HG02571 (cell line): Measurements from ENCODE around the gene AK1.
"Not testable (repeated sequence)": the region's sequence is repeated elsewhere in the genome, so short reads cannot be mapped to it uniquely, and the experiment has no call there.

Source experiments
- ATAC-seq: cut with Tn5 transposase; IDR thresholded peaks from one replicate; pipeline ENCODE4 v1.9.1; 2021; ENCODE audit warnings: mild to moderate bottlenecking, moderate library complexity; ENCODE audit not compliant: unreplicated experiment

Gene AK1

GRCh38 chr9:127852829-127853228 lies 24.6 kb downstream of the AK1 start:
- ATAC-seq: no peak

DNA sequence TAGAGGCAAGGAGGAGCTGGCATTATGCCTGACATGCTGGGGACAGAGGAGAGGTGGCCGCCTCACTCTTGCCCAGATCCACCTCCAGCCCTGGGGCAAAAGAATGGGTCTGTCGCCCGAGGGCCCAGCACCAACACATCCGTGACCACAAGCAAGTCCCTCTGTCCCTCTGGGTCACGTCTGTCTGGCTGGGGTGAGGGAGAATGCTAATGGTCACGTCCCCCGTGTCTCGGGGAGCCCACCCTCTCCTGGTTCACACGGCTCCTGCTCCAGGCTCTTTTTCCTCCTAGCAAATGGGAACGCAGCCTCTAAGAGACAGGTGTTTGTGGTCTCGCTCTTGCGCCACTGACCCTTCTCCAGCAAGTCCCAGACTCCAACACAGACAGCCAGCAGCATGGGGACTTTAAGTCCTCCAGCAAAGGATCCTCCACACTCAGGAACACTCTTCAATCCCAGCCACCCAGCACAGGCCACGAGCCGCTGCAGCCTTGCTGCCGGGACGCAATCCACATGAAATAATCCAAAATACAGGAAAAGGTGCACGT lies 27.1 kb downstream of the AK1 start:
- no peak for ATAC-seq

DNA sequence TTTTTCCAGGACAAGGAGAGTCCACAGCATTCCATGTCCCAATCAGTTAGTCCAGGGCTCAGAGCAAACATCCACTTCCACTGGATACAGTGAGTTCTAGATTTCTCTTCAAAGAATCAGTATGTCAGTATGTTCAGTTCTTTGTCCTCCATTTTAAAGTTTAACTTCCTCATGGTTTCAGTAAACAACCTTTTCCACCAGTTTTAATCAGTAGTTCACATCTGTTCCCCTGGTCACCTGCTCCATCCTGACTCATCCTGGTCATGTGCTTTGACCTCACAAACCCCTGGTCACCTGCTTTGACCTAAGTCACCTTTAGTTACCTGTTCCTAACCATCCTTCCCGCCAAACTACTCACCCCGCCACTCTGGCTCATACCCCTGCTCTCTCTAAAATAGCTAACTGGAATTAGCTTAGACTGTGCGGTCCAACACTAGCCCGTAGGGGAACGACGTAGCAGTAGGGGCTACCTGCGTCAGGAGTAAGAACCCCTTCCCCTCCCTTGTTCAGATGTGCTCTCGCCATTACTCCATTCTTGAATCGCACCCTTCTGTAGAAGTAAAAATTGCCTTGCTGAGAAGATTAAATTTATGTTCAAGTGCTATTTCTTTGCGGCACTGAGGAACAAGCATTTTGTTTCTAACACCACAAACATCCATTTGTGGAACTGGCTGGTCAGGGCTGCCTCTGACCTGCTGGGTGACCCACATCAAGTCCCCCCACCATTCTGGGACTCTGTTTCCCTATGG lies 28.5 kb downstream of the AK1 start:
- no peak for ATAC-seq

DNA sequence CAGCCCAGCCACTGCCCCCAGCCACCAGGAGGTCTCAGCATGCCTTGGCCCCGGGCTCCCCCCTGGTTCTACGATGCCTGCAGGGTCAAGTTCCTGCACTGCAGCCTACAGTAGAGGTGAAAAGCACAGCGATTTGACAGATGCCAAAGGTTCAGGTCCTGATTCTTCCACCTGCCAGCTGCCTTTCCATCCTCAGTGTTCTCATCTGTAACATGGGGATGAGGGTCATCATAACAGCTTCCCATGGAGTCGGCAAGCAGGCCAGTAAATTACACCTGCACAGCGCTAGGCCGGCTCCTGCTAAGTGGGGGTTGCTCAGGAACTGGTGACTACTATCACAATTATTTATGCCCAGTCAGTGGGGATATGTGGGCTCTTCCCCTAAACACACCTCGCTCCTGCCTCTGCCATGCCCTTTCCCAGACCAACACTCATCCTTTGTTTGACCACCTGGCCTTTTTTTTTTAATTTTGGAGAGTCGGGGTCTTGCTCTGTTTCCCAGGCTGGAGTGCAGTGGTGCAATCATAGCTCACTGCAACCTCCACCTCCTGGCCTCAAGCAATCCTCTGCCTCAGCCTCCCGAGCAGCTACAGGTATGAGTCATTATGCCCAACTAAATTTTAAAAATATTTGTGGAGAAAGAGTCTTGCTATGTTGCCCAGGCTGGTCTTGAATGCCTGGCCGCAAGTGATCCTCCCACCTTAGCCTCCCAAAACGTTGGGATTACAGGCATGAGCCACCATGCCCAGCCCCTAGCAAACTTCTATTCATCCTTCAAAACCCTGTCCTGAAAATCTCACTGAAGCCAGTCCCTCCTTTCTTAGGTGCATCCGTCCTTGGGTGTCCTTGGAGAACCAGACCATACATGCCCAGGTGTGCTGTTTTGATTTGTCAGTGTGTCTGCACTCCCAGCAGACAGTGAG lies 29.4 kb downstream of the AK1 start:
- ATAC-seq: no peak

DNA sequence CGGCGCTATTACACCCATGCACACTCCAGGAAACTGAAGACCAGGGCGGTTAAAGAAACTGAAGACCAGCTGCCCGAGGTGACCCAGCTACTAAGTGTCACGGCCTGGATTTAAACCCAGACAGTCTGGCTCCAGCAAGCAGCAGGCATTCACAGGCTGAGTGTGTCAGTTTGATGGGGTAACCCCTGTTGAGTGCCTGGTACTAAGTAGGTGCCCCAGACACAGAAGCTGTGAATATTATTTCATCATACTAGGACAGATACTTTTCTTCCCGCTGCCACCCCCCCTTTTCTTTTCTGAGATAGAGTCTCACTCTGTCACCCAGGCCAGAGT lies 30.3 kb downstream of the AK1 start:
- ATAC-seq: no peak

- ATAC-seq: no peak
Observed at GRCh38 chr9:127846443-127847177, 30.9 kb downstream of the AK1 start.

- ATAC-seq: not testable (repeated sequence)
Observed at GRCh38 chr9:127845619-127846018, 31.9 kb downstream of the AK1 start.

GRCh38 chr9:127844821-127845359 lies 32.6 kb downstream of the AK1 start:
- no peak for ATAC-seq

GRCh38 chr9:127841087-127841835 lies 36.2 kb downstream of the AK1 start:
- ATAC-seq: no peak

DNA sequence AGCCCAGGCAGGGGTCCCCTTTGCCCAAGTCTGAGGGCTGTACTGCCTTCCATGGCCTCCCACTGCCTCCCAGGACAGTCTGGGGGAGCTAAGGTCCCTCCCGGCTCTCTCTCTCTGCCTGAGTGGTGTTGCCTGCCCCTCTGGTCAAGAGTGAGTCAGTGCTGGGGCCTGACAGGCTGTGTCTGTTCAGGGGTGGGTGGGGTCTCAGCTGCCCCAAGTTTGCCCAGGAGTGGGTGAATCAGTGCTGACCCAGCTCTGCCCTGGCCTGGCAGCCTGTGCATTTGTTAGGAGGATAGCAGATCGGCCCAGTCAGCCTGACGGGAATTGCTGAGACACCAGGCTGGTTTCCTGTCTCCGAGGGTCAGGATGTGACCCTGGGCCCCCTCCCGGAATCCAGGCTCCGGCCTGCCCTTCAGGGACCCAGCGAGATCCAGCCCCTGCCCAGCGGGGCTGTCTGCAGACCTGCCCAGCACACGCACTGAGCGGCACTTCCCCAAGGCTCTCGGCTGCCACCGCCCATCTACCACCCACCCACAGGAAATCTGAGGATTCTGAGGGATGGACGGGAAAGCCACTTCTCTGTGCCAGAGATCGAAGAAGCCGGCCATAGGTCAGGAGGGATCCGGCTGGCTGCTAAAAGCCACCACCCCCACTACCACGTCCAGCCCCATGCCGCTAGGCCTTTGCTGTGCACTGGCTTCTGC lies 38.9 kb downstream of the AK1 start:
- ATAC-seq: no peak

DNA sequence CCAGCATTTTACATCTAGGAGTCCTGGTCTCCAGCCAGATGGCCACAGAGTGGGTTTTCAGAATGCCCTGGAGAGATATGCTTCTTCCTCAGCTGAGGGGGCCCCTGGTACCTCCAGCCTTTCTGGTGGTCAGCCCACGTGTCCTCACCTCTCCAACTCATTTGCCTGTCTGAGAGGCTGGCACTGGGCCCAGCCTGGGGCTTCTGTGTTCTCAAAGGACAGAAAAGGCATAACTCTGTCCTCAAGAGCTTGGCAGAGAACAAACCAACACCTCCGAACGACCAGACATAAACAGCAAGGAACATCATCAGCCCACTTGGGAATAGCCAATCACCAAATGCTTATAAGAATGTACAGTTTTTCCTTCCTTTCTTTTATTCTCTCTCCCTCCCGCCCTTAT lies 40.1 kb downstream of the AK1 start:
- ATAC-seq: no peak

- not testable (repeated sequence) for ATAC-seq
Observed at GRCh38 chr9:127836561-127836960, 40.9 kb downstream of the AK1 start.

DNA sequence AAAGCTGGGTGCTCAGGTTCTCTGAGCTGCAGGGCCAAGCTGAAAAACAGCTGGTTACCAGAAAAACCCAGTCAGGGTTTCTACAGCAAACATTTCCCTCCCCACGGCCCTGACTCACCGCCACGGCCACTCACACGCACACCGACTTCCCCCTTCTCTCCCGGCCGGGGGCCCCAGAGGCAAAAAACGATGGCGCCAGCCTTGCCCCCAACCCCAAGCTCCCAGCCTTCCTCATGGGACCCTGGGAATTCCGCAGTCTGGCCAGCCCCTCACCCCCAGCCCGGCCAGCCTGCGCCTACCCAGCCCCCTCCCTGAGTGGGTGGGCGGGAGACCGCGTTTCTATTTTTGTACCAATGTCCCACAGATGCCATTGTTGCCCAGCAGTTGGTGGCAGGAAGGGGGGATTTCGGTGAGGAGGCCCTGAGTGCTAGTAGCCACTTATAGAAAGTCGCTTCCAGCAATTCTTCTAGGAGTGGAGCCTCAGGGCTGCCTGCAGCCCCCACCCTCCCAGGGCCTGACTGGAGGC lies 41.4 kb downstream of the AK1 start:
- ATAC-seq: no peak

GRCh38 chr9:127833555-127833954 lies 43.9 kb downstream of the AK1 start:
- no peak for ATAC-seq

- ATAC-seq: no peak
Observed at GRCh38 chr9:127832248-127832647, 45.2 kb downstream of the AK1 start.

- no peak for ATAC-seq
Observed at GRCh38 chr9:127829205-127829906, 48.1 kb downstream of the AK1 start.

- ATAC-seq: no peak
Observed at GRCh38 chr9:127828262-127829031, 49.0 kb downstream of the AK1 start.
